VCaP (cell line): ENCODE measurements around the gene GAPT.

Source experiments
- H3K27ac ChIP-seq: fragments of 450-650 bp; 2 replicates; pipeline ENCODE4 v1.5.1; 2017
- CTCF ChIP-seq: fragments of 450-650 bp; conservative IDR thresholded peaks from 2 replicates; pipeline ENCODE4 v1.5.1; 2017; ENCODE audit warnings: mild to moderate bottlenecking, moderate library complexity

The GAPT gene

GRCh38 chr5:58497386-58497785, 6.2 kb downstream of the GAPT start:
- TF ChIP-seq CTCF: no peak

GRCh38 chr5:58497921-58498320, 6.7 kb downstream of the GAPT start:
- H3K27ac ChIP-seq: no peak overlapping the region
- TF ChIP-seq CTCF: no peak

More at GRCh38 chr5:58497386-58497785, 6.2 kb downstream of the GAPT start:
- H3K27ac ChIP-seq: no peak overlapping the region

DNA sequence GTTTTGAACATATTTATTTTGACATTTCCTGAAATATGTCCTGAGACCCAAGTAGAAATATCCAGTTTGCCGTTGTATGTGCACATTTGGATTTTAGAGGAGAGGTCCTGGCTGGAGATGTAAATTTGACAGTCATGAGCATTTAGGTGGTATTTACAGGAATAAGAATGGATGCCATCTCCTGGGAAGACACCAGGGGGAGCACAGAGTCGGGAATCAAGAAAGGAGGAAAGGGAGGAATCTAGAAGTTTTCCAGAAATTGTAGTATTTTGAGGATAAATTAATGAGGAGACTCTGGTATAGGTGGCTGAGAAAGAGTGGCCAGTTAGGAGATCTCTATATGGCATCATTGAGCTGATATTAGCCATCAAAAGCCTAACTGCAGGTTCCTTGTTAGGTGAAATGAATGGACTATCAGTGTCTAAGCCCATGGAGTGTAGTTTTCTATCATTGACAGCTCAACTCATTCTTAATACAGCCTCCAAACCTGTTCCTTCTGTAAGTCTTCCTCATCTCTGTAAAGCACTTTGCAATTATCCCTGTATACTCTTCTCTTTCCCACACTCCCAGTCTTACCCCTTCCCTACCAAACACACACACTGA, 7.2 kb downstream of the GAPT start:
- peak; percentile 88 for TF ChIP-seq CTCF
- no peak overlapping the region for H3K27ac ChIP-seq

- TF ChIP-seq CTCF: no peak
- no peak overlapping the region for H3K27ac ChIP-seq
Measured at GRCh38 chr5:58499231-58499630, 8.0 kb downstream of the GAPT start.

- no peak for TF ChIP-seq CTCF
- H3K27ac ChIP-seq: no peak overlapping the region
Measured at GRCh38 chr5:58499941-58500340, 8.7 kb downstream of the GAPT start.

GRCh38 chr5:58501778-58502417, 10.7 kb downstream of the GAPT start:
- TF ChIP-seq CTCF: no peak; the same call in 1 of the 2 replicates
- no peak overlapping the region for H3K27ac ChIP-seq

DNA sequence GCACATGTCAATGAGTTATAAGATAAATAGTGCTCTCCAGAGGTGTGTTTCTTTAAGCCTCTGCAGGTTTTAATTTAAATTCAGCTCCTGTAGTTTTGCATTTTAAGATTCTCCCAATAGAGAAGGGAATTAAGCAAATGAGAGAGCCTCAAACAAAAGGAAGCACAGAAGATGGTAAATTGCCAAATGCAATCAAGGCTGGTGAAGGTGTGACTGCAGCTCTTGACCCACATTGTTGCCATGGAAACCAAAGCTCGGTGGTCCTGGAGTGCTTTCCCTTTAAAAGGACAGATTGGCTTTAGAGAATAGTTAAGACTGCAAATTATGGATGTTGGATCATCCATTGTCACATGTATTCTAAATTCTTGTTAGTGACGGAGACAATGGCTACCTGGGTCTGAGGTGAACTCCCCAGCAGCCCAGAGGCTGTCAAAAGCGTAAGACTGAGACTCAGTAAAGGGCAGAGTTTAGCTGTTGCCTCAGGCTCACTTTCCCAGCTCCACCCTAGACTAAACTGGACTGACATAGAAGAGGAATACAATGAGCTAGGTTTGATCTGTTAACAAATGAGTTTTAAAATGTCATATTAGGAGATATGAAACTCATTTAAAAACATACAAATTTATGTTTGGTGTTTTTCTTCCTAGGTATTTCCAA, 12.3 kb downstream of the GAPT start:
- TF ChIP-seq CTCF: no peak
- H3K27ac ChIP-seq: no peak overlapping the region
